Measurements from ENCODE around the gene MGST2.

DNA sequence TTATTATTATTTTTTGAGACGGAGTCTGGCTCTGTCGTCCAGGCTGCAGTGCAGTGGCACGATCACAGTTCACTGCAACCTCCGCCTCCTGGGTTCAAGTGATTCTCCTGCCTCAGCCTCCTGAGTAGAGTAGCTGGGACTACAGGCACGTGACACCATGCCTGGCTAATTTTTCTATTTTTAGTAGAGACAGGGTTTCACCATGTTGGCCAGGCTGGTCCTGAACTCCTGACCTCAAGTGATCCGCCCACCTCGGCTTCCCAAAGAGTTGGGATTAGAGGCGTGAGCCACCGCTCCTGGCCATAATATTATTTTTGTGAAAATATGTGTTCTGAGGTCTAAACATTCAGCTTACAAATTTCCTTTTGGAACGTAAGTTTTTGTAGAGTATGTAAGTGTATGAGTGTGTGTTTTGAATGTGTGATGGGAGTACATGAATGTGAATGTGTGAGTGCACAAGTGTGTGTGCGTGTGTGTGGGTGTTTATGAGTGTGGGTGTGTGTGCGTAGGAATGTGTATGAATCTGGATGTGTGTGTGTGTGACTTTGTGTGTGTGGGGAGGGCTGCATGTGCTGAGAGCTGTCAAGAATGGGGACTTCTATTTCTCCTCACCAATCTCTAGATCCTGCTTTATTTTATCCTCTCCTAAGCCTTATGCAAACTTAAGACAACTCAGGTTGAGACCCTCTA is 5.7 kb upstream of the MGST2 start:
- TF ChIP-seq, protein P1, sequence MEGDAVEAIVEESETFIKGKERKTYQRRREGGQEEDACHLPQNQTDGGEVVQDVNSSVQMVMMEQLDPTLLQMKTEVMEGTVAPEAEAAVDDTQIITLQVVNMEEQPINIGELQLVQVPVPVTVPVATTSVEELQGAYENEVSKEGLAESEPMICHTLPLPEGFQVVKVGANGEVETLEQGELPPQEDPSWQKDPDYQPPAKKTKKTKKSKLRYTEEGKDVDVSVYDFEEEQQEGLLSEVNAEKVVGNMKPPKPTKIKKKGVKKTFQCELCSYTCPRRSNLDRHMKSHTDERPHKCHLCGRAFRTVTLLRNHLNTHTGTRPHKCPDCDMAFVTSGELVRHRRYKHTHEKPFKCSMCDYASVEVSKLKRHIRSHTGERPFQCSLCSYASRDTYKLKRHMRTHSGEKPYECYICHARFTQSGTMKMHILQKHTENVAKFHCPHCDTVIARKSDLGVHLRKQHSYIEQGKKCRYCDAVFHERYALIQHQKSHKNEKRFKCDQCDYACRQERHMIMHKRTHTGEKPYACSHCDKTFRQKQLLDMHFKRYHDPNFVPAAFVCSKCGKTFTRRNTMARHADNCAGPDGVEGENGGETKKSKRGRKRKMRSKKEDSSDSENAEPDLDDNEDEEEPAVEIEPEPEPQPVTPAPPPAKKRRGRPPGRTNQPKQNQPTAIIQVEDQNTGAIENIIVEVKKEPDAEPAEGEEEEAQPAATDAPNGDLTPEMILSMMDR (IDR thresholded peaks at IDR 0.05), result no peak
- no peak for TF ChIP-seq POLR2A (IDR thresholded peaks at IDR 0.05)

All from testis (tissue), 2 donors.